ENCODE data around the gene BRIX1. TPM values are rescaled to one million over a fixed set of nuclear protein-coding genes. Genes with fewer than 3 reads are reported as not detected.

Gene BRIX1
- total RNA-seq, 2 experiments from 2014 or later, result 65.3 to 75.6 TPM

GRCh38 chr5:34929720-34930461, 14.4 kb downstream of the BRIX1 start:
- Histone ChIP-seq H3K36me3 (ENCODE audit: insufficient read depth, low read length) (peaks cover 63% of the 10 kb centered on the region), H3K4me1 (ENCODE audit: insufficient read depth, low read length, poor library complexity, severe bottlenecking) (peaks cover 38% of the 10 kb centered on the region), H3K27ac (ENCODE audit: low read depth, low read length, poor library complexity, severe bottlenecking) (peak overlapping the region; percentile 46), H3K9me3 (ENCODE audit: low read length) (no peaks in the 10 kb centered on the region), H3K4me2 (ENCODE audit: low read length) (peak overlapping the region; percentile 96), H3K79me2 (ENCODE audit: insufficient read depth, low read depth, low read length) (peaks cover 60% of the 10 kb centered on the region), H3K9me2 (ENCODE audit: insufficient read depth, low read length) (no peaks in the 10 kb centered on the region), H4K20me1 (ENCODE audit: insufficient read depth, low read length) (peaks cover 29% of the 10 kb centered on the region; the same call in 1 of the 2 replicates), H2AFZ (ENCODE audit: low read length) (peak overlapping the region; percentile 64), H3K4me3 (ENCODE audit: low read depth, low read length, poor library complexity, severe bottlenecking) (peak overlapping the region; percentile 83)
- no TSS peak for BruUV-seq (replicated peaks)
- ChIA-PET CTCF (ENCODE audit: unreplicated experiment) (interaction anchor here (1.1 to 2.3 kb wide), 3 partner anchors 12 to 15 kb away, joined by 4 to 9 read pairs (median 4); partner anchors contain the start of genes BRIX1 and RAD1), POLR2A (interaction anchor here (0.6 to 3.6 kb wide), 11 partner anchors 9 to 406 kb away, joined by 3 to 102 read pairs (median 4); partner anchors contain the start of genes BRIX1, RAD1 and TTC23L)
- peak; percentile 80 for DNase-seq (ENCODE audit: low spot score)
- TF ChIP-seq, protein P1, sequence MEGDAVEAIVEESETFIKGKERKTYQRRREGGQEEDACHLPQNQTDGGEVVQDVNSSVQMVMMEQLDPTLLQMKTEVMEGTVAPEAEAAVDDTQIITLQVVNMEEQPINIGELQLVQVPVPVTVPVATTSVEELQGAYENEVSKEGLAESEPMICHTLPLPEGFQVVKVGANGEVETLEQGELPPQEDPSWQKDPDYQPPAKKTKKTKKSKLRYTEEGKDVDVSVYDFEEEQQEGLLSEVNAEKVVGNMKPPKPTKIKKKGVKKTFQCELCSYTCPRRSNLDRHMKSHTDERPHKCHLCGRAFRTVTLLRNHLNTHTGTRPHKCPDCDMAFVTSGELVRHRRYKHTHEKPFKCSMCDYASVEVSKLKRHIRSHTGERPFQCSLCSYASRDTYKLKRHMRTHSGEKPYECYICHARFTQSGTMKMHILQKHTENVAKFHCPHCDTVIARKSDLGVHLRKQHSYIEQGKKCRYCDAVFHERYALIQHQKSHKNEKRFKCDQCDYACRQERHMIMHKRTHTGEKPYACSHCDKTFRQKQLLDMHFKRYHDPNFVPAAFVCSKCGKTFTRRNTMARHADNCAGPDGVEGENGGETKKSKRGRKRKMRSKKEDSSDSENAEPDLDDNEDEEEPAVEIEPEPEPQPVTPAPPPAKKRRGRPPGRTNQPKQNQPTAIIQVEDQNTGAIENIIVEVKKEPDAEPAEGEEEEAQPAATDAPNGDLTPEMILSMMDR (conservative IDR thresholded peaks at IDR 0.05; ENCODE audit: low read length), result no peak
- TF ChIP-seq EZH2phosphoT487 (IDR thresholded peaks at IDR 0.05; ENCODE audit: borderline replicate concordance, low read depth, low read length), result no peak
- intact Hi-C loops (cut with micrococcal nuclease; ENCODE audit: unreplicated experiment), result loop anchor here (1.0 to 5.0 kb wide), 2 partner anchors 15 to 1312 kb away; partner anchors contain the start of genes BRIX1, NADK2 and RAD1

DNA sequence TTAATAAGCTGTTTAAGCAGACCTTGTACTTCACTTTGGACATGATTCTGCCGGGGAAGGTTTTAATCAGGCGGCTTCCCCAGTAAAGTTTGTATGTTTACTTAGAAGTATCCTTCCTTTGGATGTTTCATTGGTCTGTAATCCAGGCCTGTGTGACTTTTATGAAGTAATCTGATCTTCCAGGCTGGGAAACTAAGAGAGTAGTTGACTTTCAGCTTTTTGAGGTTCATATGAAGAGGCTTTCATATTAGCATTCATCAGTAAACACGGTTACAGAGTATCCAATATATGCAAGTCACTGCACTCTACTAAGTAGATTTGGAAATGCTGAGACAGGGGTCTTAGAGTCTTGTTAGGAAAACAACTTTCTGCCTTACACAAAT, 14.9 kb downstream of the BRIX1 start:
- Histone ChIP-seq H3K9me2 (ENCODE audit: insufficient read depth, low read length) (no peaks in the 10 kb centered on the region), H3K27ac (ENCODE audit: low read depth, low read length, poor library complexity, severe bottlenecking) (no peak overlapping the region), H2AFZ (ENCODE audit: low read length) (peak overlapping the region; percentile 64), H3K4me3 (ENCODE audit: low read depth, low read length, poor library complexity, severe bottlenecking) (peak overlapping the region; percentile 83), H3K79me2 (ENCODE audit: insufficient read depth, low read depth, low read length) (peaks cover 58% of the 10 kb centered on the region), H3K4me2 (ENCODE audit: low read length) (peak overlapping the region; percentile 96), H3K4me1 (ENCODE audit: insufficient read depth, low read length, poor library complexity, severe bottlenecking) (peaks cover 38% of the 10 kb centered on the region), H4K20me1 (ENCODE audit: insufficient read depth, low read length) (peaks cover 28% of the 10 kb centered on the region; the same call in 1 of the 2 replicates), H3K9me3 (ENCODE audit: low read length) (no peaks in the 10 kb centered on the region), H3K36me3 (ENCODE audit: insufficient read depth, low read length) (peaks cover 63% of the 10 kb centered on the region)
- CTCF ChIA-PET (ENCODE audit: unreplicated experiment), result interaction anchor here (1.1 to 2.3 kb wide), 2 partner anchors 13 to 15 kb away, joined by 4 to 9 read pairs; partner anchors contain the start of genes BRIX1 and RAD1
- BruUV-seq (replicated peaks), result no TSS peak
- intact Hi-C loops (cut with micrococcal nuclease; ENCODE audit: unreplicated experiment), result no loop called here
- POLR2A ChIA-PET, result interaction anchor here (1.0 to 3.6 kb wide), 6 partner anchors 9 to 92 kb away, joined by 3 to 102 read pairs (median 6); partner anchors contain the start of genes BRIX1, RAD1 and TTC23L
- TF ChIP-seq, protein P1 (conservative IDR thresholded peaks at IDR 0.05; ENCODE audit: low read length), result no peak
- TF ChIP-seq EZH2phosphoT487 (IDR thresholded peaks at IDR 0.05; ENCODE audit: borderline replicate concordance, low read depth, low read length), result no peak
- DNase-seq (ENCODE audit: low spot score), result no peak
